GM19397 (cell line): ENCODE measurements around the gene SPINK4.

Experiments
- ATAC-seq: cut with Tn5 transposase; IDR thresholded peaks from one replicate; pipeline ENCODE4 v1.9.1; 2021; ENCODE audit warnings: mild to moderate bottlenecking, moderate library complexity; ENCODE audit not compliant: unreplicated experiment

Gene SPINK4

DNA sequence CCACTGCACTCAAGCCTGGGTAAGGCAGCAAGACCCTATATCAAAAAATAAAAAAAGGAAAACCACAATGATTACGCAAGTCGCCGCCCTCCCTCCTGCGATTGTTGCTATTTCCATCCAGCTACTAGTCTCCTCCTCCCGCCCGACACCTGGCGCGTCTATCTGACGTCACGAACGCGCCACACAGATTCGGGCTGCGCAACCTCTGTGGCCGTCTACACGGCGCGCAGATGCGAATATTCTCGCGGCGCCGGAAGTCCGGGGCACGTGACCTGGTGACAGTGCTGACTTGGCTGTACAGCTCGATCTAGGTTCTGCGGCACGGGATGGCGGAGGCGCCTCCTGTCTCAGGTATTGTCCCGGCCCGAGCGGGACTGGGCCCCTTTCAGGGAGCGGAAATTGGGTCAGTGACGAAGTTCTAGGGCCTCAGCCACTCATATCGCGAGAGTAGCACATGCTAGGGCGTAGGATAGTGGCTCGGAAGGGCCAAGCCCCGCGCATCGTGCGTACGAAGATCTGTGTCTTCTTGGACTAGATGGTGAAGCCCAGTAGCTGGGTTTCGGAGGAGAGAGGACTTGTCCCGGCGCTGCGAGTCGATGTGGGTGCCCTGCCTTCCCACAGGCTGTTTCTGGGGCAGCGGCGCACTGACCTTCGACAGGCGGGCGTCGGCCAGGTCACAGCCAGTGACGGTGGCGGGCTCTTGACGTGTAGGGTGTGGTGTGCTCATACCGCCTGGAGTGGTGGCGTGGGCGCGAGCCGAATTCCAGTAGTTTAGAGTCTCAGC is 50.5 kb downstream of the SPINK4 start, which contains the start of gene NFX1:
TSS of gene NFX1 (plus strand) at position 270 of the 784 bp plus-strand sequence. CDS start at position 327, 57 bp downstream.
- ATAC-seq: peak; percentile 91

DNA sequence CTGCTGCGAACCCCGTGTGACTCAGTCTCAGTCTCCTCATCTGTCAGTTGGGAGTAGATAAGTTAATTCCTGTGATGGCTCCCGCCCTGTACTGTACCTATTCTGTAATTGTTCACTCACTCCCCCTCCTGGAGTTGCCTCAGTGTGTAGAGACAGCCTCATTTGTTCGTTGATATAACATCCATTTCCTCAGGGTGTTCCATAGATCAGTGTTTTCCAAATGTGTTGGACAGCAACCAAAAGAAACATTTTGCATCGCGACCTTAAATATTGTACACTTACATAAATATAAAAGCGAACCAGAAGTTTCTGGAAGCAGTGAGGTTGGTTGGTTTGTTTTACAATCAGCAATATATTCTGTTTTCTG is 51.0 kb downstream of the SPINK4 start:
- no peak for ATAC-seq

GRCh38 chr9:33291901-33292300 is 51.9 kb downstream of the SPINK4 start:
- ATAC-seq: no peak

- no peak for ATAC-seq
Measured at GRCh38 chr9:33293782-33294181, 53.8 kb downstream of the SPINK4 start.

GRCh38 chr9:33294670-33295432 is 54.9 kb downstream of the SPINK4 start:
- ATAC-seq: no peak

GRCh38 chr9:33295571-33295970 is 55.6 kb downstream of the SPINK4 start:
- peak; percentile 27 for ATAC-seq

- ATAC-seq: peak; percentile 92
Measured at GRCh38 chr9:33297432-33297831, 57.5 kb downstream of the SPINK4 start.
